Measurements from ENCODE around the gene LSM14B.

LSM14B gene

GRCh38 chr20:62101078-62101477 lies 21.2 kb upstream of the LSM14B start:
- no peak for TF ChIP-seq CTCF (IDR thresholded peaks at IDR 0.05; ENCODE audit: low read depth, low read length)
- no peak overlapping the region for H3K4me3 ChIP-seq (ENCODE audit: low read depth, low read length)

GRCh38 chr20:62103508-62104233 lies 18.6 kb upstream of the LSM14B start:
- no peak for TF ChIP-seq CTCF (IDR thresholded peaks at IDR 0.05; ENCODE audit: low read depth, low read length)
- H3K4me3 ChIP-seq (ENCODE audit: low read depth, low read length): no peak overlapping the region

- no peak overlapping the region for H3K4me3 ChIP-seq (ENCODE audit: low read depth, low read length)
- TF ChIP-seq CTCF (IDR thresholded peaks at IDR 0.05; ENCODE audit: low read depth, low read length): no peak
Observed at GRCh38 chr20:62104234-62104789, 18.0 kb upstream of the LSM14B start.

GRCh38 chr20:62104791-62105345 lies 17.4 kb upstream of the LSM14B start:
- TF ChIP-seq CTCF (IDR thresholded peaks at IDR 0.05; ENCODE audit: low read depth, low read length): no peak
- H3K4me3 ChIP-seq (ENCODE audit: low read depth, low read length): no peak overlapping the region

- no peak for TF ChIP-seq CTCF (IDR thresholded peaks at IDR 0.05; ENCODE audit: low read depth, low read length)
- no peak overlapping the region for H3K4me3 ChIP-seq (ENCODE audit: low read depth, low read length)
Observed at GRCh38 chr20:62105592-62105991, 16.7 kb upstream of the LSM14B start.

- TF ChIP-seq CTCF (IDR thresholded peaks at IDR 0.05; ENCODE audit: low read depth, low read length): no peak
- no peak overlapping the region for H3K4me3 ChIP-seq (ENCODE audit: low read depth, low read length)
Observed at GRCh38 chr20:62111148-62111547, 11.1 kb upstream of the LSM14B start.

- H3K4me3 ChIP-seq (ENCODE audit: low read depth, low read length): no peak overlapping the region
- TF ChIP-seq CTCF (IDR thresholded peaks at IDR 0.05; ENCODE audit: low read depth, low read length): no peak
Observed at GRCh38 chr20:62112368-62112767, 9.9 kb upstream of the LSM14B start.
